ENCODE results near the gene FAM25G.
A peak's percentile ranks its signal among the peaks of the same experiment; 100 is the strongest.
"Not testable (repeated sequence)": the region's sequence is repeated elsewhere in the genome, so short reads cannot be mapped to it uniquely, and the experiment has no call there.

FAM25G gene

GRCh38 chr10:47462577-47463358, 28.7 kb downstream of the FAM25G start:
- DNase-seq = not testable (repeated sequence)

DNA sequence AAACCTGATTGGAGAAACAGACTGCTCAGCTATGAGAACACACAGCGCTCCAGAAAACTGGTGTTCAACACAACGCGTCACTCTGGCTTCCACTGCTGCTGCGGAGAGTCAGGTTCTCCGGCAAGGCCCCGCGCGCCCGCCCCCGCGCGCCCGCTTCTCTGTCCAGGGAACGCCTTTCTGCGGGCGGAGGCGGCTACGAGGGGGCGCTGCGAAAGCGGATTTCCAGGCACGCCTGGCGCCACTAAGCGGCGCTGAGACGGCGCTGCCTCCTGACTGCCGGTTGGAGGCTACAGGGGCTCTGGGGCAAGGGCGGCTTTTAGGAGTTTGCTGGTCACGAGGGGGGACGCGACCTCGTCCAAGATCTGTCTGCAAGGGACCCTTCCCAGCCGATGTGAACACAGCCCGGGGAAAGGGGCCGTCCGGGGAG, 30.2 kb downstream of the FAM25G start:
- peak; percentile 86 for DNase-seq

DNA sequence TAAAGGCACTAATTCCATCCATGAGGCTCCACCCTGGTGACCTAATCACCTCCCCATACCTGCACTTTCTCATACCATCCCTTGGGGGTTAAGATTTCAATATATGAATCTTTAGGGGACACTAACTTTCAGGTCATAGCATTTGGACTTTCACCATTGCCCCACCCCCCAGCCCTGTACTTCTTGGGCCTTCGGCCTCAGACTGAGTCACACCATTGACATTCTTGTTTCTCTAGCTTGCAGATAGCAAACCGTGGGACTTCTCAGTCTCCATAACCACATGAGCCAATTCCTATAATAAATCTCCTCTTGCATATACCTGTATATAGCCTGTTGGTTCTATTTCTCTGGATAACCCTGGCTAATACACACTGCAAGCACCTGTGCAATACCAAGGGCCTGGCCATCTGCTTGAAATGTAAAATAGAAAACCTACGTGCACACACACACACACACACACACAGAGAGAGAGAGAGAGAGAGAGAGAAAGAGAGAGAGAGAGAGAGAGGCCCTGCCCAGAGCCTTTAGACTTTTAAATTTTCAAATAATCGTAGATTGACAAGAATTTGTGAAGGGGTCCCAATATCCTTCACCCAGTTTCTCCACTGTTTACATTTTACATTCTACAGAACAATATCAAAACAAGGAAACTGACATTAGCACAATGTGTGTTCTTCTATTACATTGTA, 32.9 kb downstream of the FAM25G start:
- peak; percentile 76 for DNase-seq

DNA sequence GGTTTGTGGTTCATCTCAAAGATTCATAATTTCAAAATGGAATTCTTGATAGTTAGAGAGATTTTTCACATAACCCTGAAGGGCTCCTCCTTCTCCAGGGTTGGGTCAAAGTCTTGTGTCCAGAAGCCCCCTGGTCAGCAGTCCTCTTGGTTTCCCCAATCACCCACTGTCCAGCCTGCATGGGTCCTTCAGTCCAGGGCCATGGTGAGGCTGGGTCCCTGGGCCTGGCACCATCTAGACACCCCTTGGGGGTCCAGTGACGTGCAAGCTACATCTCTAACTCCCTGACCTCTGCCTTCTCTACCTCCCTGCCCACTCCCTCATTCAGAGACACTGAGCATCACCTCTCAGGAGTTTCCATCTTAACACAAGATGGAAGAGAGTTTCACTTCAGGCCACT, 33.7 kb downstream of the FAM25G start:
- DNase-seq = no peak

- no peak for DNase-seq
Observed at GRCh38 chr10:47457528-47457820, 34.0 kb downstream of the FAM25G start.

- no peak for DNase-seq
Observed at GRCh38 chr10:47456794-47457527, 34.5 kb downstream of the FAM25G start.

GRCh38 chr10:47456079-47456785, 35.3 kb downstream of the FAM25G start:
- DNase-seq = no peak

DNA sequence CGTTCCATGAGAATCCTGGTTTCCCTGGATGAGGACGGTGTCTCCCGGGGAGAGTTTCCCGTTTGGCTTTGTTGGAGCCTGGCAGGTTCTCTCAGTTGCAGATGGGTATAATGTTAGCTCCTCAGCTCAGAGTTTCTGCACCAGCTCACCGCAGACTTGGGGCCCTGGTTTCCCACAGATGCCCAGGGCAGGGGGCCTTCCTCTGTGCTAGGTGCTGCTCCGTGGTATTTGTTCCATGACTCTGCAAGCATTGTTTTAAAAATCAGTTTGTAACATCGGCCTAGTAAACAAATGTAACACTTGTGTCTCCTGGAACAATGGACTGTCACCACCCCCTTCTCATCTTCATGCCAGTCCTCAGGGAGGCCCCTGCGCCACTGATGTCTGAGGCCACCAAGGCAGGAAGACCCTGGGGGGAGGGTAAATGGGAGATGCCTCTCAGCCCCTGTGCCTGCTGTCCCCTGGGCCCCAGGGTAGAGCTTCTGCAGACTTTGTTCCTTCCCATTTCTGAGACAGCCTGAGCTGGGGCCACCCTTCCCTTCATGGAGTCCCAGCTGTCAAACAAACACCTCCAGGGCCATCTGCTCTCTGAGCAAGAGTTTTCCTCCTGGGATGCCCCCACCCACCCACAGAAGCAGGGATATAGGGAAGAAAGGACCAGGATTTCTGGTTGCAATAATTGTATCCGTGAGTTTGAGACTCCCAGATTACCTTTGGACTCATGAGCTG, 36.0 kb downstream of the FAM25G start:
- DNase-seq = not testable (repeated sequence)

- DNase-seq = no peak
Observed at GRCh38 chr10:47454780-47455058, 36.8 kb downstream of the FAM25G start.

- DNase-seq = no peak
Observed at GRCh38 chr10:47454008-47454779, 37.3 kb downstream of the FAM25G start.

DNA sequence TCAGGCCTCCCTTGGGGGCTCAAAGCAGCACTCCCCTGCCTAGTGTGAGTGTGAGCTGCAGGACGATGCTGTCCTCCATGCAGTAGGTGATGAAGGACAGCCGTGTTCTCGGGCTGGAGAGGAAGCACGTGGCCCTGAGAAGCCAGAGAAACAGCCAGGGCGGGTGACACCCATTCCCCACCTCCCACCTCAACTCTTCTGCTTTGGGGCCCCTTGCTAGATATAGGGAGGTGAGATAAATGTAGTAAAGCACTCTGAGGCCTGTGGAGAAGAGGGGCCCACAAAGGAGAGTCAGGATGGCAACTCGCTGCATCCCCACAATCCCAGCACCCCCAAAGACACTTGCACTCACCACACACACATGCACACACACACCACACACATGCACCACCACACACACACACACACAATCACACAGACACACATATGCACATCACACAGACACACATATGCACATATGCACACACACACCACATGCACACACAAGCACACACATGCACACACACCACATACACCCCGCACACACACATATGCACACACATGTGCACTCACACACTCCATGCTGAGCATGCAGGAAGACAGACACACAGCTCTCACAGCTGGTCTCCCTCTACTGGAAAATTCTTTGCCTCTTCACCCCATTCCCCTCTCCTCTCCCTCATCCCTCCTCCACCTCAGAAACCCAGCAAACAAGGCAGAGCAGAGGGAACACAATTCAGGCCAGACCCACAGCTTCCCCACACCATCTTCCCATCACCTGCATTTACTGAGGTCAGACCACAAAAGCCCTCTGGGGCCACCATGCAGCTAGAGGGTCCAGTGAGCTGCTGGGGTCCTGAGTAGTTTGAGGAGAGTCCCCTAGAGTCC, 38.1 kb downstream of the FAM25G start:
- DNase-seq = no peak

DNA sequence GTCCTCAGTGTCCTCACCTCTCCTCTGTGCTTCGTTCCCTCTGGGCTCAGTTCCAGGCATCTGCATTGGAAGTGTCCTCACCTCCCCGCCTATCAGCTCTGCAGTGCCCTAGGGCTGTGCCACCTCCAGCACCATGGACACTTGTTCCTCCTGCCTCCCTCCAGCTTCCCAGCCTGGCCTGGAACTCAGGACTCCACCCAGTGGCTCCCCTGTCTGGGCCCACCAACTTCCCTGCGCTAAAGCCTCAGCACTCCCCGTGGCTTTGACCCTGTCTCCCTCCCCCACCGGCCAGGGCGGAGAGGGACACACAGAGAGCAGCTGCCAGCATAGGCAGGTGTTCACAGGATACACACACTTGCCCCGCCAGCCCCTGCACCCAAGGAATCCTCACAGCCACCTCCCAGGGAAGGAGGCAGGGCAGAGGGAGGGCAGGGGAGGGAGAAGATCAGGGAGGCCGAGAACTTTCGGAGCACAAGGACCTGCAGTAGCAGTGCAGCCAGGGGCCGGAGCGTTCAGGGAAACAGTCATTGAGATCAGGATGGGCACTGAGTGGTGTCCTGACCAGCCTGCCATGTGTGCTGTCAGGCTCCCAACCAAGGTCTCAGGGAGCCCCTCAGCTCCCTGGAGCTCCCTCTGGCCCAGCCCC, 38.9 kb downstream of the FAM25G start:
- no peak for DNase-seq

DNA sequence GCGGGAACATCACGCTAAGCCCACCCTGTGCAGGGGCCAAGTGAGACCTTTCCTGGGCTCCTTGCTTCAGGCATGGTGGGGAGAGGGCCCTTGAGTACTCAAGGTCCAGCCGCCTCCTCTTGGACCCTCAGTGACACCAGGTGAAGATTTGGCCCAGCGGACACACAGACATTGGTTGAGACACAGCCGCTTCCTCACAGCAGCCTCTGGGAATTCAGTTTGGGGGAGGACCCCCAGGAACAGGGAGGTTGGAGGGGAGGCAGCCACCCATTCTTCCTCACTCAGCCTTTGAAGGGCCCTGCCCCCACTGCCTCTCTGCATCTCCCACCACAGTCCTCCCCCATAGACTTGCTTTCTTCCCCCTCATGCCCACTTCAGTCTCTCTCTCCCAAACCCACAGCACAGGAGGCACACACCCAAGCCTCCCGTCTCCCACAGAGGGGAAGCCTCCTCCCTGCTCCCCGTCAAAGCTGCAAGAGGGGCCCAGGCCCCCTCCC, 39.5 kb downstream of the FAM25G start:
- DNase-seq = no peak

GRCh38 chr10:47451273-47451997, 40.1 kb downstream of the FAM25G start:
- DNase-seq = no peak

- DNase-seq = no peak
Observed at GRCh38 chr10:47450442-47450841, 41.1 kb downstream of the FAM25G start.

- no peak for DNase-seq
Observed at GRCh38 chr10:47449979-47450378, 41.5 kb downstream of the FAM25G start.

- no peak for DNase-seq
Observed at GRCh38 chr10:47449102-47449978, 42.2 kb downstream of the FAM25G start.

DNA sequence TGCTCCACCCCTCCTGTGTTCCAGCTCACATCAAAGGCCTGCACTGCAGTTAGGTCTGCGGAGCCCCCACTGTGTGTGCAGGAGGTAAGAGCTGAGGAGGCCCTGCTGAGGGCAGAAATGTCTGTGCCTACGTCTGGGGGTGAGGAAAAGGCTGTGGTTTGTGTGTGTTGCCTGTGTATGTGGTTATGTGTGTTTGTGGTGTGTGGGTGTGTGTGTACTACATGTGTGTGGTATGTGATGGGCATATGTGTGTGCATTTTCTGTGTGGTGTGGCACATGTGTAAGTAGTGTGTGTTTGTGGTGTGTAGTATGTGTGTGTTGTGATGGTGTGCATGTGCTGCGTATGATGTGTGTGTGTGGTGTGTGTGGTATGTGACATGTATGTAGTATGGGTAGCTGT, 43.8 kb downstream of the FAM25G start:
- no peak for DNase-seq

DNA sequence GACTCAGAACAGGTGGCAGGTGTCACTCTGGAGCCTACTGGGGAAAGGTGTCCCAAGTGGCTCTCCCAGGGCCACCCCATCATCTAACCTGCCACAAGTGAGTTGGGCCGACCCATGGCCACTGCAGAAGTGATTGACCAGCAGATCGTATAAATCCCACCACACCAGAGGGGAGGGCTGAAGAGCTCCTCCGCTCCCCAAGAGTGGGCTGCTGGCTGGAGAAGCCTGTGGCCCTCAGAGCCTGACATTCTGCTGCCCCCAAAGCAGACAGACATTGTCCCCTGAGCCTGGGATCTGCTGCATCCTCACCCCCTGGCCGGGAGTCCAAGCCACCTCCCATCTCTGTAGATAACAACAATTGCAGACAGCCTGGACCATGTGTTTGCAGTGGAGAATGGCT, 44.3 kb downstream of the FAM25G start:
- DNase-seq = no peak
